Smooth muscle cell (in vitro differentiated cells): Measurements from ENCODE around the gene TLN1. TPM values are rescaled to one million over a fixed set of nuclear protein-coding genes. Genes with fewer than 3 reads are reported as not detected.

ENCODE experiments used
- DNase-seq: peaks from one replicate; lab custom pipeline; 2025; ENCODE audit not compliant: unreplicated experiment; lab: John Stamatoyannopoulos, UW
- H2AFZ ChIP-seq: fragments of 200-600 bp; sonication (generic); 2 replicates; pipeline ENCODE4 v1.6.0; 2016; ENCODE audit warnings: antibody characterized with exemption, low read depth, mild to moderate bottlenecking
- H3F3A ChIP-seq: fragments of 200-600 bp; sonication (generic); 2 replicates; pipeline ENCODE4 v1.6.0; 2017; ENCODE audit warnings: antibody characterized with exemption, low read depth
- H3K27ac ChIP-seq: fragments of 200-600 bp; sonication (generic); 2 replicates; pipeline ENCODE4 v1.5.1; 2016; ENCODE audit warnings: low read depth, mild to moderate bottlenecking
- H3K27me3 ChIP-seq: fragments of 200-600 bp; sonication (generic); 2 replicates; pipeline ENCODE4 v1.6.1; 2016; ENCODE audit warnings: low read depth, mild to moderate bottlenecking
- H3K36me3 ChIP-seq: fragments of 200-600 bp; sonication (generic); 2 replicates; pipeline ENCODE4 v1.5.1; 2016; ENCODE audit warnings: low read depth
- H3K4me1 ChIP-seq: fragments of 200-600 bp; sonication (generic); 2 replicates; pipeline ENCODE4 v1.5.1; 2016; ENCODE audit warnings: low read depth
- H3K4me2 ChIP-seq: fragments of 200-600 bp; sonication (generic); 2 replicates; pipeline ENCODE4 v1.6.0; 2016; ENCODE audit warnings: mild to moderate bottlenecking
- H3K4me3 ChIP-seq: fragments of 200-600 bp; sonication (generic); 2 replicates; pipeline ENCODE4 v1.5.1; 2016; ENCODE audit warnings: mild to moderate bottlenecking
- H3K79me2 ChIP-seq: fragments of 200-600 bp; sonication (generic); 2 replicates; pipeline ENCODE4 v1.6.0; 2016; ENCODE audit warnings: low read depth, mild to moderate bottlenecking
- H3K9ac ChIP-seq: fragments of 200-600 bp; sonication (generic); 2 replicates; pipeline ENCODE4 v1.6.0; 2016; ENCODE audit warnings: low read depth
- H3K9me3 ChIP-seq: fragments of 200-600 bp; sonication (generic); replicated peaks from 2 replicates; pipeline ENCODE4 v1.5.1; 2016; ENCODE audit warnings: low read depth
- H4K20me1 ChIP-seq: fragments of 200-600 bp; sonication (generic); 2 replicates; pipeline ENCODE4 v1.6.0; 2016; ENCODE audit warnings: low read depth
- CTCF ChIP-seq: fragments of 200-600 bp; sonication (generic); IDR thresholded peaks from 2 replicates; pipeline ENCODE4 v1.5.1; 2017; ENCODE audit warnings: borderline replicate concordance, mild to moderate bottlenecking, antibody characterized with exemption; ENCODE audit not compliant: insufficient read depth, poor library complexity, severe bottlenecking
- WGBS: methylation state at CpG from one replicate; pipeline ENCODE4 v1.1.7; 2016; ENCODE audit warnings: low lambda C conversion rate; 5-methylcytosine and 5-hydroxymethylcytosine counted together
- polyA plus RNA-seq: library from polyadenylated mRNA; unstranded; fragments of >200 nt; fragmentation: Nextera tagmentation; extraction: Ambion mirVana; gene quantifications from 2 replicates; pipeline ENCODE4 v1.2.1, GENCODE V29; 2016
- total RNA-seq: library from RNA; depleted of rRNA; stranded (reverse); fragments of >200 nt; gene quantifications from 2 replicates; pipeline ENCODE4 v1.2.3, GENCODE V29; 2014

The TLN1 gene
- total and polyA plus RNA-seq, 2 experiments from 2014 or later: 130 to 145 TPM

- H3K4me2 ChIP-seq: no peak overlapping the region
- no peaks in the 10 kb centered on the region for H3K36me3 ChIP-seq
- 93% methylated on average over 2 of the region's 2 CpGs for WGBS
- H3K9ac ChIP-seq: no peak overlapping the region
- no peak overlapping the region for H3K27ac ChIP-seq
- H3K9me3 ChIP-seq: no peaks in the 10 kb centered on the region
- H2AFZ ChIP-seq: no peak overlapping the region
- no peak overlapping the region for H3K4me3 ChIP-seq
- no peaks in the 10 kb centered on the region for H3F3A ChIP-seq
- peaks cover 6% of the 10 kb centered on the region for H3K4me1 ChIP-seq
- TF ChIP-seq CTCF: no peak
- H3K79me2 ChIP-seq: no peaks in the 10 kb centered on the region
- no peaks in the 10 kb centered on the region for H3K27me3 ChIP-seq
- no peaks in the 10 kb centered on the region for H4K20me1 ChIP-seq
- DNase-seq: no peak
These were observed 31.2 kb upstream of the TLN1 start for GRCh38 chr9:35763181-35763580.

GRCh38 chr9:35760651-35761050 lies 28.7 kb upstream of the TLN1 start:
- WGBS: 93% methylated on average over 2 of the region's 2 CpGs
- no peak for TF ChIP-seq CTCF
- Histone ChIP-seq H3K9ac (no peak overlapping the region), H3K4me1 (peaks cover 6% of the 10 kb centered on the region), H3F3A (no peaks in the 10 kb centered on the region), H3K4me3 (no peak overlapping the region), H2AFZ (no peak overlapping the region), H3K36me3 (no peaks in the 10 kb centered on the region), H3K27ac (no peak overlapping the region), H3K9me3 (no peaks in the 10 kb centered on the region), H3K4me2 (no peak overlapping the region), H3K27me3 (peaks cover 6% of the 10 kb centered on the region), H4K20me1 (no peaks in the 10 kb centered on the region), H3K79me2 (no peaks in the 10 kb centered on the region)
- DNase-seq: no peak

GRCh38 chr9:35759795-35760194 lies 27.8 kb upstream of the TLN1 start:
- Histone ChIP-seq H3K79me2 (no peaks in the 10 kb centered on the region), H3K4me1 (peaks cover 6% of the 10 kb centered on the region), H3K4me2 (no peak overlapping the region), H3K36me3 (no peaks in the 10 kb centered on the region), H3K9me3 (no peaks in the 10 kb centered on the region), H3K4me3 (no peak overlapping the region), H4K20me1 (no peaks in the 10 kb centered on the region), H3F3A (no peaks in the 10 kb centered on the region), H3K9ac (no peak overlapping the region), H2AFZ (no peak overlapping the region), H3K27ac (no peak overlapping the region), H3K27me3 (peaks cover 6% of the 10 kb centered on the region)
- WGBS: 87% methylated on average over 4 of the region's 4 CpGs
- no peak for TF ChIP-seq CTCF
- DNase-seq: no peak

- TF ChIP-seq CTCF: no peak
- Histone ChIP-seq H3K4me3 (no peak overlapping the region), H3K9me3 (no peaks in the 10 kb centered on the region), H3K27me3 (peaks cover 6% of the 10 kb centered on the region), H4K20me1 (no peaks in the 10 kb centered on the region), H3K79me2 (no peaks in the 10 kb centered on the region), H3K36me3 (no peaks in the 10 kb centered on the region), H3K4me2 (no peak overlapping the region), H3F3A (no peaks in the 10 kb centered on the region), H3K9ac (no peak overlapping the region), H3K27ac (no peak overlapping the region), H3K4me1 (peaks cover 6% of the 10 kb centered on the region), H2AFZ (no peak overlapping the region)
- DNase-seq: no peak
- 76% methylated on average over 3 of the region's 3 CpGs for WGBS
These were observed 26.6 kb upstream of the TLN1 start for GRCh38 chr9:35758475-35759050.
